Stimulated activated memory B cell treated with anti-CD40 and anti-IgM and Interleukin-4, amounts not matched to agents 10 μg/mL and 1 μg/mL and 100 μg/mL, for 72 hours (primary cell): ENCODE results near the gene CAMK2A.
"Not testable (repeated sequence)": the region's sequence is repeated elsewhere in the genome, so short reads cannot be mapped to it uniquely, and the experiment has no call there.

Experiments
- ATAC-seq: fragments of 150-1000 bp; cut with Tn5 transposase; 2 replicates; pipeline ENCODE4 v1.10.0; 2021
- H3K27ac Mint-ChIP-seq: one replicate; pipeline ENCODE4 v1.8.0; 2022; ENCODE audit warnings: mild to moderate bottlenecking, mixed read lengths
- H3K27me3 Mint-ChIP-seq: one replicate; pipeline ENCODE4 v1.8.0; 2022; ENCODE audit warnings: mixed read lengths
- H3K36me3 Mint-ChIP-seq: one replicate; pipeline ENCODE4 v1.8.0; 2022; ENCODE audit warnings: mixed read lengths
- H3K4me1 Mint-ChIP-seq: one replicate; pipeline ENCODE4 v1.8.0; 2022; ENCODE audit warnings: mixed read lengths
- H3K4me3 Mint-ChIP-seq: one replicate; pipeline ENCODE4 v1.8.0; 2022; ENCODE audit warnings: mild to moderate bottlenecking, moderate library complexity, mixed read lengths
- H3K9me3 Mint-ChIP-seq: one replicate; pipeline ENCODE4 v1.8.0; 2022; ENCODE audit warnings: mixed read lengths

Gene CAMK2A

DNA sequence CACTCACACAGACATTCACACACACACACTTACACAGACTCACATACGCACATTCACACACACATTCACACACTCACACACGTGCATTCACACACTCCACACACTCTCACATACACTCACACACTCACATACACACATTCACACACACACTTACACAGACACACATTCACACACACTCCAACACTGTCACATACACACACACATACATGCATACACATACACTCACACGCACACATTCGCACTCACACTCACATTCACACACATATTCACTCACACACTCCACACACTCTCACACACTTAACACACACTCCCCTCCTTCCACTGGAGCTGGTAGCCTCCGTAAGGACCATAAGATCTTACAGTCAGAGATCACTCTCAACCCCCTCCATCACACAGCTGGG lies 26.2 kb downstream of the CAMK2A start:
- no peaks in the 10 kb centered on the region for H3K4me1 Mint-ChIP-seq
- no peak for ATAC-seq
- no peak overlapping the region for H3K4me3 Mint-ChIP-seq

DNA sequence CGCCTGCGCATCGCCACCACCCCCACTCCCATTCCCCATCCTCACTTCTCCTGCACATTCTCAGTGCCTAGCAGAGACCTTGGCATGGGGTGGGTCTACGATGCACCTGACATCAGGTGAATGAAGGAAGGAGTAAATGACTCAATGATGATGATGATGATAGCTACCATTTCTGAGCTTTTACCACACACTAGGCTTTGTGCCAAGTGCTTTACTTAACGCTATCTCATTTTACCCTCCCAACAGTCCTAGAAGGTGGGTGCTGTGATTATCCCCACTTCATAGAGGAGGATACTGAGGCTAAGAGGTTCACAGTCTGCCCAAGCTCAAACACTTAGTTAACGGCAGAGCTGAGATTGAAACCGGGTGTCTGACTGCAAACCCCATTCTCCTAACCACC lies 27.1 kb downstream of the CAMK2A start:
- Mint-ChIP-seq H3K4me3 (no peak overlapping the region), H3K27me3 (peaks cover 19% of the 10 kb centered on the region), H3K4me1 (no peaks in the 10 kb centered on the region), H3K36me3 (no peaks in the 10 kb centered on the region), H3K9me3 (no peaks in the 10 kb centered on the region), H3K27ac (no peak overlapping the region)
- no peak for ATAC-seq

More for the DNA sequence above, 26.2 kb downstream of the CAMK2A start:
- H3K27ac Mint-ChIP-seq, result no peak overlapping the region
- no peaks in the 10 kb centered on the region for H3K9me3 Mint-ChIP-seq
- H3K36me3 Mint-ChIP-seq, result no peaks in the 10 kb centered on the region
- peaks cover 25% of the 10 kb centered on the region for H3K27me3 Mint-ChIP-seq

DNA sequence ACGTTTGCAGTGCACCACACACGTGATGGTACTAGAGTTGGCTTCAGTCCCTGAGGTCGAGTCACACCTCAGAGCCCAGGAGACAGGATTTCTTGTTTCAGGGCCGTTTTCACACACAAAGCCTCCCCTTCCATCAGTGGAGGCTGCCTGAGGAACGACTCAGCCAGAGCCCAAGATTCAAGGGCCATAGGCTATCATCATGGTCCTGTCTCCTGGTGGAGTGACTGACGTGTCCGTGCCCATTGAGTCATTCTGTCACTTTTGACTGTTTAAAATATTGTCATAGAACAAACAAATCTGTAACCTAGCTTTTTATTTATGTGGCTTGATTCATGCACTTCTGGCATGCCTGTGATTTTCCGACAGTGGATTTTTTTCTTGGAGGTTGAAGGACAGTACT lies 28.3 kb downstream of the CAMK2A start:
- H3K36me3 Mint-ChIP-seq, result no peaks in the 10 kb centered on the region

DNA sequence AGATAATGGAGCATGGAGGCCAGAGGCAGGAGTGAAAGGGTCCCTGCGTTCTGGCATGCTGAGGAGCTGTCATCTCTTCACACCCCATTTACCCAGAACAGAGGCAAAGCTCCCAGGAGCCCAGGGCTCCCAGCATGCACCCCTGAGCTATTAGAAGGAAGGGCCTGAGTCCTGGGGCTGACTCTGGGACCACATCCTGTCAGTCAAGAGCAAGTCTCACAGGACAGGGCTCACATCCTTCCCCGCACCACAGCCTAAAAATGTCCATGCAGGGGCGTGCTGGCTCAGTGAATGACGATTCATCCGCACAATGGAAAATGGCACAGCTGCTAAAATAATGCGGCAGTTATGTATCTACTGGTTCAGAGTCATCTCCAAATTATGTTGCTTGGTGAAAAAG lies 31.4 kb downstream of the CAMK2A start:
- H3K4me3 Mint-ChIP-seq, result no peak overlapping the region
- H3K36me3 Mint-ChIP-seq, result no peaks in the 10 kb centered on the region
- peak; percentile 39 for ATAC-seq
- H3K27me3 Mint-ChIP-seq, result peaks cover 17% of the 10 kb centered on the region
- H3K4me1 Mint-ChIP-seq, result no peaks in the 10 kb centered on the region
- no peak overlapping the region for H3K27ac Mint-ChIP-seq
- H3K9me3 Mint-ChIP-seq, result no peaks in the 10 kb centered on the region

More for the DNA sequence above, 28.3 kb downstream of the CAMK2A start:
- Mint-ChIP-seq H3K9me3 (no peaks in the 10 kb centered on the region), H3K4me1 (no peaks in the 10 kb centered on the region), H3K4me3 (no peak overlapping the region), H3K27me3 (peaks cover 19% of the 10 kb centered on the region), H3K27ac (no peak overlapping the region)
- no peak for ATAC-seq

DNA sequence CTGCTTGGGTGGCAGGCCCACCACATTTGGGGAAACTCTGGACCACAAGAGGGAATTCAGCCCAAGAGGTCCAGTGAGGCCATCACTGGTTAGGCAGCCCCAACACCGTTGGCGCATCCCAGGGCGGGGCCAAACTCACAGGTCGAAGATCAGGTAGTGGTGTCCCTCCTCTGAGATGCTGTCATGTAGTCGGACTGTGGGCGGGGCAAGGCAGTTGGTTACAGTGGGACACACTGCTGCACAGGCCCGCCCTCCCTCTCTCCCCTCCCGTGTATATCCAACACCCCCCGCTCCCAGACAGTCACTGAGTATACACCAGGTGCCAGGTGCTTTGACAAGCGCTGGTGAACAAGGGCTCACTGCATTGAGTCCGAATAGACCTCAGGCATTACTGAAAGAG lies 32.1 kb downstream of the CAMK2A start:
- Mint-ChIP-seq H3K9me3 (no peaks in the 10 kb centered on the region), H3K4me1 (no peaks in the 10 kb centered on the region), H3K27me3 (peaks cover 17% of the 10 kb centered on the region), H3K36me3 (no peaks in the 10 kb centered on the region), H3K27ac (no peak overlapping the region), H3K4me3 (no peak overlapping the region)
- ATAC-seq, result no peak

DNA sequence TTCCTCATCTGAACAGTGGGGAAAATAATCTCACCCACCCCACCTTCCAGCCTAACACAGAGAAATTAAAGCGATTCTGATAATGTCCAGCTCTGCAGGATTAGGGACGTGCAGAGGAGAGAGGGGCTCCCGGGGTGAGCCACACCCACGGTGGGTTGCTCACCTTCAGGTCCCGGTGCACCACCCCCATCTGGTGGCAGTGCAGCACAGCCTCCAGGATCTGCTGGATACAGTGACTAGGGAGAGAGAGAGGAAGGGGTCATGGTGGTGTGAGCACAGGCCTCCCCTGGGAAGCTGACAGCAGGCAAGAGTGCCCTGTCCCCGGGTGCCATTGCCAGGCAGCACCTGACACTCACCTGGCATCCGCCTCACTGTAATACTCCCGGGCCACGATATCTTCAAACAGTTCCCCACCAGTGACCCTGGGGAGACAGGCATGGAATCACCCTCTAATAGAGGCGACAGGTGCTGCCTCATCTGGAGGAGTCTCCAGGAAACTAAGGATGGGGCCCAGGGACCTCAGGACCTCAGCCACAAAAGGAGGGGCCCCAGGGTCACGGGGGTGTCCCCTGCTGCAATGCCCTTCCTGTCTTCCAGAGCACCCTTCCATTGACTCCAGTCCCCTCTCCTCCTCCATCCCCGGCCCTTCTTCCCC lies 33.0 kb downstream of the CAMK2A start:
- peak; percentile 32 for ATAC-seq
- Mint-ChIP-seq H3K27me3 (peaks cover 16% of the 10 kb centered on the region), H3K9me3 (no peaks in the 10 kb centered on the region), H3K4me3 (no peak overlapping the region), H3K4me1 (no peaks in the 10 kb centered on the region), H3K36me3 (no peaks in the 10 kb centered on the region), H3K27ac (no peak overlapping the region)

DNA sequence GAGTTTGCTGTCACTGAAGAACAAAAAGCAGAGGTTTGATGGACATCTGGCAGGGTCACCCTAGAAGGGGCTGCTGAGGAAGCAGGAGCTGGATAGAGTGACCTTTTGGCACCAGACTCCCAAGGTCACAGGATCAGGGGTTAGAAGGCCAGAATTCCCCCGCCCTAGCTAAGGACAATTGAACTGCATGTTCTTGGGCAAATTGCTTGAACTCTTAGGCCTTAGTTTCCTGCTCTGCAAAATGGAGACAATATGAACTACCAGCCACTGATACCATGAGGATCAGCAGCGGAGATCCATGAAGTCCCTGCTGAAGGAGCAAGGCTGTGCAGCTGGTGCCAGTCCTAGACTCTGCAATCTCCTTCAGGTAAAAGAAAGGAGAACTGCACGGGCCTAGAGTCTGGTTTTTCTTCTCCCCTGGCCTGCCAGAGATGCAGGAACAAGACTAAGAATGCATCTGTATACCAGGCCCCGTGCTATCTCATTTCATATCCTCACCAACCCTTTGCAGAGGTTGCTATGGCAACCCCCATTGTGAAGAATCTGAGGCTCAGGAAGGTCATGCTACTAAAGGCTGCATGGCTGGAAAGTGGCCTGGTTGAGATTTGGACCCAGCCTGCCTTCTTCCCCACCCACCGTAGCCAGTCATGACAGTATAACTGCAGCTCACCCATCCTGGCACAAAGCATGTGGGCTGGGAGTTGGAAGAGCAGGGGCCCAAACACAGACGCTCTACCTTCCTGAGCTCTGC lies 33.7 kb downstream of the CAMK2A start:
- ATAC-seq, result no peak
- no peak overlapping the region for H3K4me3 Mint-ChIP-seq
- H3K27ac Mint-ChIP-seq, result no peak overlapping the region
- H3K36me3 Mint-ChIP-seq, result no peaks in the 10 kb centered on the region
- no peaks in the 10 kb centered on the region for H3K9me3 Mint-ChIP-seq
- no peaks in the 10 kb centered on the region for H3K4me1 Mint-ChIP-seq
- peaks cover 20% of the 10 kb centered on the region for H3K27me3 Mint-ChIP-seq

DNA sequence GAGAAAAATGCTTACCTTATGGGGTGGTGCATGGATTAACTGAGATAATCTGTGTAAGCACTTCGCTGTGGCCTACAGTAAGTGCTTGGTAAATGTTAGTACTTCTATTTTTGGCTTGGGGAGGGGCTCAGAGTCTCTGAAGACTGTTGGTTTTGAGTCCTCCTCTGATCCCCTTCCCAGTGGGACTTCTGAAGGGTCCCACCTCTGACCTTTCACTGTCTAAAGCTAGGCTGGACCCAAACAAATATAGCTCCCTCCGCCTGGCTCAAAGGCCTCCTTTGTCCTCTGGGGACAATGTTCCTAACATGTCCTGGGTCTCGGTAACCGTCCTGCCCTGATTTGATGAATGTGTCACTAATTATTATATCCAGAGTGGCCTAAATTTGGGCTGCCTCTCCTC lies 34.8 kb downstream of the CAMK2A start:
- Mint-ChIP-seq H3K4me1 (no peaks in the 10 kb centered on the region), H3K9me3 (no peaks in the 10 kb centered on the region), H3K36me3 (no peaks in the 10 kb centered on the region), H3K4me3 (no peak overlapping the region), H3K27ac (no peak overlapping the region), H3K27me3 (peaks cover 28% of the 10 kb centered on the region)
- no peak for ATAC-seq

DNA sequence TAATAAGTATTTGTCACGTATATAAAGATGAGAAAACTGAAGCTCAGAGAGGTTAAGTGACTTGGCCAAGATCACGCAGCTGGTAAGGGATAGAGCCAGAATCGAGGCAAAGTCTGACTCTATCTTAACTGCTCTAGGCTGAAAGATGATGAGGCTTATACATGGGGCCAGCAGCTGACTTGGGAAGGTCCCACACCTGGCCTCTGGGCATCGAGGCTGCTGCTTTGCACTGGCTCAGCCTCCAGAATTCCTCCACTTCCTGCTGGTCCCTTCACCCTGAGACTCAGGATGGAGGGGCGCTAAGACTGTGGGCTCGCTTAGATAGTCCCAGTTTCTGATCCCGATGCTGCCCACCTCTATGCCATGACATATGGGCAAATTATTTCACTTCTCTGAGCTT lies 35.2 kb downstream of the CAMK2A start:
- Mint-ChIP-seq H3K27ac (no peak overlapping the region), H3K9me3 (no peaks in the 10 kb centered on the region), H3K36me3 (no peaks in the 10 kb centered on the region), H3K27me3 (peaks cover 32% of the 10 kb centered on the region), H3K4me3 (no peak overlapping the region), H3K4me1 (no peaks in the 10 kb centered on the region)
- ATAC-seq, result no peak

DNA sequence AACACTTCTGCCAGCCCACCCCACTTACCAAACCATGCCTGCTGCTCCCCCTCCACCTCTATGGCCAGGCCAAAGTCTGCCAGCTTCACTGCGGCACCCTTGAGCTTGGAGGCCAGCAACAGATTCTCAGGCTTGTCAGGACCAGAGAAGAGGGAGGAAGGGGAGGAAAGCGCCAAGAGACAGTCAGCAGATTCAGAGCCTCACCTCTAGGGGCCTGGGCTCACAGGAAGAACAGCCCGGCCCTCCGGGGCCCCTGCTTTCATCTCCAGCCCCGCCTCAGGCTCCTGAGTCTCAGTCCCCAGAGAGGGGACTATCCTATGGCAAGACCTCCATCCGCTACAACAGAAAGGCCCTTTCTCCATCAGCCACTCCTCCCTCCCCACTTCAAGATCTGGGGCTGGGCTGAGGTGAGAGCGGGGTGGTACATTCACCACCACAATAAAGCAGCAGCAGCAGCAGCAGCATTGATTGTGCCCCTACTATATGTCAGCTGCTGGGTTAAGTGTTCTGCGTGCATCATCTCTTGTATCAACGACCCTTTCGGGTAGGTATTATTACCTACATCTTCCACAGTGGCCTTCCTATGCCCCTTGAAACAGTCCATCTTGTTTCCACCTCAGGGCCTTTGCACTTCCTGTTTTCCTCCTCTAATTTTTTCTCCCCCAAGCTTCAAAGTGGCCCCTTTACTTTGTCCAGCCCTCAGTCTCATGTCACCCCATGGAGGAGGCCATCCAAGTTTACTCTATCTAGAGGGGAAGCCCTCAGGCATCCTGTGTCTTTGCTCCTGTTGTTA lies 36.0 kb downstream of the CAMK2A start:
- Mint-ChIP-seq H3K36me3 (no peaks in the 10 kb centered on the region), H3K27me3 (peaks cover 40% of the 10 kb centered on the region), H3K27ac (no peak overlapping the region), H3K4me1 (no peaks in the 10 kb centered on the region), H3K9me3 (no peaks in the 10 kb centered on the region), H3K4me3 (no peak overlapping the region)
- ATAC-seq, result no peak

DNA sequence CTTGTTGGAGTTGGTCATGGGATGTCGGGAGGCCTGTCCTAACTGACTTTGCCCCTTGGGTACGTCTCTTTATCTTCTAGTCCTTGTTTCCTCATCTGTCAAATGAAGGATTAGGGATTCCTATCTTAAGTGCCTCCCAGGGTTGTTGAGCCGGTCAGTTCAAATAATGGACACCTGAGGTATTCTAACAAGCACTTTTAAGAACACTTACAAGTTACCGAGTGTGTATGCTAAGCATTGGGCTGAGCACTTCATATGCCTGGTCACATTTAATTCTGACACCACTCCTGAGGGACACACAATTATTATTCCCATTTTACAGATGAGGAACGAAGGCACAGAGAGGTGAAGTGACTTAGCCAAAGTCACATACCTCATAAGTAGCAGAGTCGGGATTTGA lies 37.1 kb downstream of the CAMK2A start:
- Mint-ChIP-seq H3K9me3 (no peaks in the 10 kb centered on the region), H3K27me3 (peaks cover 45% of the 10 kb centered on the region), H3K27ac (no peak overlapping the region), H3K4me1 (no peaks in the 10 kb centered on the region), H3K36me3 (no peaks in the 10 kb centered on the region), H3K4me3 (no peak overlapping the region)
- ATAC-seq, result no peak

DNA sequence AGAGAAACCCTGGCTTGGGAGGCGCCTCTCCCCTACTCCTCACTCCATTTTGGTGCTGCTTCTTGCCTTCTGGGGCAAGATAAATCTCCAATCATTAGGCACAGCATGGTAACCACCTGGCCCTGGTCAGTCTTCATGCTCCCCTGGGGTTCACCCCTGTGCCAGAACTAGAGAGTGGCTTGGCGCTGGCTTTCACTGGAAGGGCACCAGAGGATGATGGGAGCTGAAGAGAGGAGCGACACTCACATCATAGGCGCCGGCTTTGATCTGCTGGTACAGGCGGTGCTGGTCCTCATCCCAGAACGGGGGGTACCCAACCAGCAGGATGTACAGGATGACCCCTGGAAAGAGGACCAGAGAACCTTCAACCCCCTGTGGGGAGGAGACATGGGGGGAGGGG lies 38.1 kb downstream of the CAMK2A start:
- Mint-ChIP-seq H3K27me3 (peaks cover 53% of the 10 kb centered on the region), H3K4me3 (no peak overlapping the region), H3K9me3 (no peaks in the 10 kb centered on the region), H3K4me1 (no peaks in the 10 kb centered on the region), H3K27ac (no peak overlapping the region), H3K36me3 (no peaks in the 10 kb centered on the region)
- no peak for ATAC-seq

DNA sequence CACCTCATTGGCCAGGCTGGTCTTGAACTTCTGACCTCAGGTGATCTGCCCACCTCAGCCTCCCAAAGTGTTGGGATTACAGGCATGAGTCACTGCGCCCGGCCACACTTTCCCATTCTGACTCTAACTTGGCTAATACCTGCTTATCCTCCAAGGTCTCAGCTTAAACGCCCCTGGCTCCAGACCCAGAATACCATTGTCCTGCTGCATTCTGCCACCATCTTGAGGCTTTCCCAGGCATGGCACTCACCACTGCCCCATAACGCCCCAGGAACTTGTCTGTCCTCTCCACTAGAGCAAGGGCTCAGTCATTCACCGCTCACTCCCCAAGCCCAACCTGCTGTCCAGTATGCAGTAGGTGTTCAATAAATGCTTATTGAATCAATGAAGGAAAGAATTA lies 39.8 kb downstream of the CAMK2A start:
- no peak for ATAC-seq
- no peaks in the 10 kb centered on the region for H3K9me3 Mint-ChIP-seq
- peaks cover 68% of the 10 kb centered on the region for H3K27me3 Mint-ChIP-seq
- no peak overlapping the region for H3K27ac Mint-ChIP-seq
- H3K4me1 Mint-ChIP-seq, result no peaks in the 10 kb centered on the region
- no peak overlapping the region for H3K4me3 Mint-ChIP-seq
- H3K36me3 Mint-ChIP-seq, result no peaks in the 10 kb centered on the region

DNA sequence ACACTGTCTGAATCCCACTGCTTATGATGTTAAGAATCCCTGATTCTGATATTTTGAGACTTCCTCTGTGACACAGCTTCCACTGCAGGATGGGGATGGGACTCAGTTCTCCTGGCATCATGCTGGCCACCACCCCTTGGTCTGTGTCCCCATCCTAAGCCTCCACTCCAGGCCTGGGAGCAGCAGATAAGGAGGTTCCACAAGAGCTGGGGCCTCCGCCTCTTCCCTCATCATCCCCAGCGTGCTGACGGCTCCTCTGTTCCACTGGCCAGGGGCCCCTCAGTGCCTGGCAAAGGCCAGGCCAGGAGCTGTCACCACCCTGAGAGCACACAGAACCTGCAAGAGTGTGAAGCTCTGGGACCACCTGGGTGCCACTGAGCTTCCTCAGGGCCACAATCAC lies 40.6 kb downstream of the CAMK2A start:
- Mint-ChIP-seq H3K27me3 (peaks cover 71% of the 10 kb centered on the region), H3K9me3 (no peaks in the 10 kb centered on the region), H3K4me1 (no peaks in the 10 kb centered on the region), H3K36me3 (no peaks in the 10 kb centered on the region), H3K27ac (no peak overlapping the region), H3K4me3 (no peak overlapping the region)
- no peak for ATAC-seq

DNA sequence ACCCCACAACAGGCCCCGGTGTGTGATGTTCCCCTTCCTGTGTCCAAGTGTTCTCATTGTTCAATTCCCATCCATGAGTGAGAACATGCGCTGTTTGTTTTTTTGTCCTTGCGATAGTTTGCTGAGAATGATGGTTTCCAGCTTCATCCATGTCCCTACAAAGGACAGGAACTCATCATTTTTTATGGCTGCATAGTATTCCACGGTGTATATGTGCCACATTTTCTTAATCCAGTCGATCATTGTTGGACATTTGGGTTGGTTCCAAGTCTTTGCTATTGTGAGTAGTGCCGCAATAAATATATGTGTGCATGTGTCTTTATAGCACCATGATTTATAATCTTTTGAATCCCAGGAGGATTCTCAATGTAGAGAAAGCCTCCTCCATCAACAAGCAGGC lies 41.1 kb downstream of the CAMK2A start:
- H3K4me1 Mint-ChIP-seq, H3K36me3 Mint-ChIP-seq, ATAC-seq, H3K27ac Mint-ChIP-seq, H3K4me3 Mint-ChIP-seq, H3K9me3 Mint-ChIP-seq: not testable (repeated sequence)
- peaks cover 68% of the 10 kb centered on the region for H3K27me3 Mint-ChIP-seq

DNA sequence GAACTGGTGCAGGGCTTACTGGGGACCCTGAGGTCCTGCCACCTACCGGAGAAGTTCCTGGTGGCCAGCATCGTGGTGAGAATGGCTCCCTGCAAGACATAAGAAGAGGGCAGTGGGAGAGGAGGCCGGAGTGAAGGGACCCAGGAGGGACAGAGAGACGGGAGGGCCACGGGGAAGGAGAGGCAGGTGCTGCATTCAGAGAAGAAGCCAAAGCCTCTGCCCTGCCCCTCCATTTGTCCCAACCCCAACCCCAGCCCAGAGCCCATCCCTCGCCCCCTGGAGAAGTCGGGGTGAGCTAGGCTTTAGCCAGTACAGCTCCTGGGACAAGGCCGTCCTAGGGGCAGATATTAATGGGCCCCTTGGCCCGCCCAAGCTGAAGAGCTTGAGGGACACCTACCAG lies 41.8 kb downstream of the CAMK2A start:
- no peaks in the 10 kb centered on the region for H3K36me3 Mint-ChIP-seq
- no peak for ATAC-seq
- no peaks in the 10 kb centered on the region for H3K9me3 Mint-ChIP-seq
- H3K4me3 Mint-ChIP-seq, result no peak overlapping the region
- H3K27ac Mint-ChIP-seq, result no peak overlapping the region
- H3K4me1 Mint-ChIP-seq, result no peaks in the 10 kb centered on the region
- peaks cover 68% of the 10 kb centered on the region for H3K27me3 Mint-ChIP-seq
